MV-4-11 (cell line): ENCODE data around the gene WHAMM.
"Not testable (repeated sequence)": the region's sequence is repeated elsewhere in the genome, so short reads cannot be mapped to it uniquely, and the experiment has no call there.

Experiments
- DNase-seq: peaks from one replicate; lab custom pipeline; 2025; lab: John Stamatoyannopoulos, UW

The WHAMM gene

GRCh38 chr15:82809308-82810060 is at the start of gene WHAMM:
TSS of gene WHAMM (plus strand) at chr15:82809628. CDS start at chr15:82809727, 99 bp downstream.
- peak; percentile 97 for DNase-seq

GRCh38 chr15:82763361-82764116 is 45.9 kb upstream of the WHAMM start:
- DNase-seq: no peak

GRCh38 chr15:82764117-82764490 is 45.3 kb upstream of the WHAMM start:
- no peak for DNase-seq

GRCh38 chr15:82764740-82765139 is 44.7 kb upstream of the WHAMM start:
- DNase-seq: no peak

GRCh38 chr15:82766201-82766600 is 43.2 kb upstream of the WHAMM start:
- not testable (repeated sequence) for DNase-seq

GRCh38 chr15:82767163-82767829 is 42.1 kb upstream of the WHAMM start:
- DNase-seq: peak; percentile 16

- no peak for DNase-seq
Measured at GRCh38 chr15:82768414-82769054, 40.9 kb upstream of the WHAMM start.

- no peak for DNase-seq
Measured at GRCh38 chr15:82771789-82772607, 37.4 kb upstream of the WHAMM start.

- DNase-seq: peak; percentile 84
Measured at GRCh38 chr15:82774496-82774895, 34.9 kb upstream of the WHAMM start.

GRCh38 chr15:82778755-82779154 is 30.7 kb upstream of the WHAMM start:
- DNase-seq: no peak

GRCh38 chr15:82781349-82781748 is 28.1 kb upstream of the WHAMM start:
- DNase-seq: no peak

- DNase-seq: no peak
Measured at GRCh38 chr15:82788496-82788895, 20.9 kb upstream of the WHAMM start.

GRCh38 chr15:82789491-82789890 is 19.9 kb upstream of the WHAMM start:
- DNase-seq: no peak

GRCh38 chr15:82790321-82790720 is 19.1 kb upstream of the WHAMM start:
- no peak for DNase-seq

- DNase-seq: no peak
Measured at GRCh38 chr15:82792068-82792467, 17.4 kb upstream of the WHAMM start.

GRCh38 chr15:82793737-82794136 is 15.7 kb upstream of the WHAMM start:
- no peak for DNase-seq

- no peak for DNase-seq
Measured at GRCh38 chr15:82798104-82798503, 11.3 kb upstream of the WHAMM start.

- no peak for DNase-seq
Measured at GRCh38 chr15:82798531-82799166, 10.8 kb upstream of the WHAMM start.

- DNase-seq: no peak
Measured at GRCh38 chr15:82799183-82799841, 10.1 kb upstream of the WHAMM start.

- no peak for DNase-seq
Measured at GRCh38 chr15:82802497-82802896, 6.9 kb upstream of the WHAMM start.
